HepG2 (cell line): ENCODE data around the gene GPRC5B. TPM values are rescaled to one million over a fixed set of nuclear protein-coding genes. Genes with fewer than 3 reads are reported as not detected.

Experiments used
- ATAC-seq: fragments of 200-7000 bp; cut with Tn5 transposase; 3 replicates; pipeline ENCODE4 v1.9.1; 2020; ENCODE audit warnings: mild to moderate bottlenecking, moderate library complexity
- BruUV-seq: library from RNA; stranded (reverse); fragments of 400-500 nt; replicated peaks from 2 replicates; lab custom pipeline; 2021; lab: Mats Ljungman, UMichigan
- CTCF ChIA-PET: fragments of 300-600 bp; formaldehyde crosslinking; extraction: SDS; loops from one replicate; lab custom pipeline; 2021; ENCODE audit warnings: low total read pairs, inconsistent platforms, low intra/inter-chr PET ratio; lab: Yijun Ruan, JAX
- POLR2A ChIA-PET: fragments of 350-600 bp; sonication (Branson Sonifier 250); formaldehyde crosslinking; loops from one replicate; lab custom pipeline; 2020; ENCODE audit warnings: antibody characterized with exemption, inconsistent platforms; lab: Yijun Ruan, JAX
- DNase-seq: peaks from one replicate; pipeline ENCODE4 v3.0.0-alpha.2; 2015; ENCODE audit warnings: low spot score
- FAIRE-seq: peaks from 3 replicates; lab custom pipeline; 2011; peaks lifted over from hg19 to GRCh38; lab: Jason Lieb, UNC
- H2AFZ ChIP-seq: one replicate; pipeline ENCODE4 v1.6.1; 2011; ENCODE audit warnings: low read length, inconsistent platforms
- H3K27ac ChIP-seq: fragments of 300-600 bp; 3 replicates; pipeline ENCODE4 v1.8.0; 2011; ENCODE audit warnings: mixed run types, mild to moderate bottlenecking, mixed read lengths, low read length, inconsistent platforms; ENCODE audit not compliant: insufficient read depth; ENCODE audit errors: extremely low read length
- H3K27me3 ChIP-seq, 2 experiments: fragments of 200-600 bp in 1 of 2; 2 replicates in 1 of 2; 3 replicates in 1 of 2; pipeline versions ENCODE4 v1.6.0 to v1.8.0; 2011; ENCODE audit warnings: low read length in 2 of 2, mild to moderate bottlenecking in 2 of 2, moderate library complexity in 2 of 2, inconsistent platforms in 1 of 2; ENCODE audit not compliant: insufficient read depth in 2 of 2, control insufficient read depth in 1 of 2
- H3K36me3 ChIP-seq, 2 experiments: fragments of 200-600 bp in 1 of 2; replicated peaks in 1 of 2; 2 replicates in 1 of 2; 3 replicates in 1 of 2; pipeline versions ENCODE4 v1.5.1 to v1.8.0; 2011; ENCODE audit warnings: low read length in 2 of 2, inconsistent platforms in 1 of 2; ENCODE audit not compliant: insufficient read depth in 2 of 2, control insufficient read depth in 1 of 2
- H3K4me1 ChIP-seq: 2 replicates; pipeline ENCODE4 v1.5.1; 2012; ENCODE audit warnings: low read length, inconsistent platforms; ENCODE audit not compliant: insufficient read depth
- H3K4me2 ChIP-seq: 2 replicates; pipeline ENCODE4 v1.6.0; 2011; ENCODE audit warnings: low read depth, low read length, inconsistent platforms
- H3K4me3 ChIP-seq, 3 experiments: fragments of 200-600 bp in 1 of 3; sonication (generic), shearing (Covaris generic) in 1 of 3; replicated peaks in 1 of 3; 2 replicates each; pipeline ENCODE4 v1.5.1; 2011 to 2016; ENCODE audit warnings: low read length in 3 of 3, inconsistent platforms in 2 of 3, low read depth in 2 of 3, mild to moderate bottlenecking in 2 of 3, control low read depth in 1 of 3, mixed read lengths in 1 of 3; ENCODE audit not compliant: insufficient read depth in 1 of 3
- H3K79me2 ChIP-seq: one replicate; pipeline ENCODE4 v1.6.1; 2011; ENCODE audit warnings: low read length, inconsistent platforms; ENCODE audit not compliant: insufficient read depth
- H3K9ac ChIP-seq: 2 replicates; pipeline ENCODE4 v1.6.0; 2011; ENCODE audit warnings: mild to moderate bottlenecking, low read depth, low read length, inconsistent platforms; ENCODE audit not compliant: insufficient read depth
- H3K9me3 ChIP-seq: 2 replicates; pipeline ENCODE4 v1.5.1; 2012; ENCODE audit warnings: mild to moderate bottlenecking, low read length
- H4K20me1 ChIP-seq: 2 replicates; pipeline ENCODE4 v1.6.0; 2011; ENCODE audit warnings: inconsistent platforms, mild to moderate bottlenecking, low read length, moderate library complexity; ENCODE audit not compliant: insufficient read depth
- AKAP8 ChIP-seq: sonication (generic); formaldehyde crosslinking; IDR thresholded peaks from 2 replicates; pipeline ENCODE4 v1.5.1; 2020; ENCODE audit warnings: mild to moderate bottlenecking, missing genetic modification reagents
- BHLHE40 ChIP-seq: IDR thresholded peaks from 2 replicates; pipeline ENCODE4 v1.6.1; 2011; ENCODE audit warnings: low read length, improper control_type of control experiment
- GTF2F1 ChIP-seq: fragments of 150-350 bp; IDR thresholded peaks from 2 replicates; pipeline ENCODE4 v1.6.1; 2014; ENCODE audit warnings: low read length
- JUND ChIP-seq: sonication (generic); formaldehyde crosslinking; IDR thresholded peaks from 2 replicates; pipeline ENCODE4 v1.8.0; 2022; ENCODE audit warnings: mild to moderate bottlenecking, missing genetic modification reagents
- KLF15 ChIP-seq: sonication (generic); formaldehyde crosslinking; IDR thresholded peaks from 2 replicates; pipeline ENCODE4 v1.8.1; 2023; ENCODE audit warnings: borderline replicate concordance, mild to moderate bottlenecking, inconsistent platforms, missing genetic modification reagents, mixed read lengths
- NBN ChIP-seq: fragments of 450-650 bp; conservative IDR thresholded peaks from 2 replicates; pipeline ENCODE4 v1.6.1; 2017
- PHB2 ChIP-seq: fragments of 450-650 bp; IDR thresholded peaks from 2 replicates; pipeline ENCODE4 v1.6.1; 2018; ENCODE audit not compliant: partially characterized antibody
- SUZ12 ChIP-seq: fragments of 150-350 bp; IDR thresholded peaks from 2 replicates; pipeline ENCODE4 v1.6.1; 2014; ENCODE audit warnings: low read depth, low read length
- TBX3 ChIP-seq: fragments of 450-650 bp; IDR thresholded peaks from 2 replicates; pipeline ENCODE4 v1.6.1; 2017; ENCODE audit warnings: antibody characterized with exemption, mild to moderate bottlenecking, inconsistent platforms, borderline replicate concordance
- TCF7 ChIP-seq: sonication (generic); IDR thresholded peaks from 2 replicates; pipeline ENCODE4 v1.6.1; 2016; ENCODE audit warnings: antibody characterized with exemption, low read depth
- ZBTB46 ChIP-seq: sonication (generic); formaldehyde crosslinking; IDR thresholded peaks from 2 replicates; pipeline ENCODE4 v1.4.0; 2020; ENCODE audit warnings: mild to moderate bottlenecking, missing genetic modification reagents, borderline replicate concordance
- ZKSCAN5 ChIP-seq: sonication (generic); formaldehyde crosslinking; IDR thresholded peaks from 2 replicates; pipeline ENCODE4 v1.5.1; 2020; ENCODE audit warnings: mild to moderate bottlenecking, missing genetic modification reagents
- ZNF256 ChIP-seq: sonication (generic); formaldehyde crosslinking; conservative IDR thresholded peaks from 2 replicates; pipeline ENCODE4 v1.4.0; 2020; ENCODE audit warnings: missing genetic modification reagents
- ZNF3 ChIP-seq: IDR thresholded peaks from 2 replicates; pipeline ENCODE4 v1.7.0; 2017; ENCODE audit warnings: inconsistent platforms
- ZNF335 ChIP-seq: sonication (generic); formaldehyde crosslinking; IDR thresholded peaks from 2 replicates; pipeline ENCODE4 v1.4.0; 2020; ENCODE audit warnings: missing genetic modification reagents
- ZNF607 ChIP-seq: sonication (generic); formaldehyde crosslinking; IDR thresholded peaks from 2 replicates; pipeline ENCODE4 v1.5.1; 2020; ENCODE audit warnings: missing genetic modification reagents, mild to moderate bottlenecking, borderline replicate concordance
- WGBS: methylation state at CpG from one replicate; pipeline ENCODE4 v1.1.6; 2017; ENCODE audit warnings: low lambda C conversion rate; 5-methylcytosine and 5-hydroxymethylcytosine counted together
- in situ Hi-C: cut with HindIII; loops from 2 replicates; pipeline ENCODE4 v1.10.0; 2017; ENCODE audit warnings: low pct_unique_long_range_greater_than_20kb; ENCODE audit not compliant: extremely low pct_ligation_motif_present
- intact Hi-C: fragments of 100-400 bp; cut with micrococcal nuclease; formaldehyde crosslinking; loops from one replicate; pipeline ENCODE4 v1.10.0; 2022; ENCODE audit not compliant: unreplicated experiment
- polyA plus RNA-seq, 8 experiments: library from polyadenylated mRNA; depleted of rRNA in 3 of 8; stranded (reverse) in 7 of 8; unstranded in 1 of 8; fragments of >200 nt; fragmentation: Illumina TruSeq in 4 of 8; extraction: Trizol in 4 of 8; gene quantifications; 2 replicates each; pipeline versions ENCODE4 v1.2.1 to v1.2.3, GENCODE V29; 2011 to 2016; ENCODE audit warnings: low read depth in 4 of 8, missing spikeins in 1 of 8, mixed read lengths in 1 of 8; ENCODE audit not compliant: insufficient read depth in 1 of 8
- total RNA-seq, 5 experiments: library from RNA; depleted of rRNA; stranded (reverse); fragments of >200 nt; fragmentation: Illumina TruSeq; extraction: Trizol; gene quantifications; 2 replicates each; pipeline ENCODE4 v1.2.3, GENCODE V29; 2016; ENCODE audit warnings: low read depth in 1 of 5
- TF ChIP-seq, protein P1 (sequence below): sonication (generic); formaldehyde crosslinking; IDR thresholded peaks from 2 replicates; pipeline ENCODE4 v1.4.0; 2020; ENCODE audit warnings: missing genetic modification reagents
- TF ChIP-seq, protein P2 (sequence below): IDR thresholded peaks from 2 replicates; pipeline ENCODE4 v1.6.1; 2016; ENCODE audit warnings: low read depth, borderline replicate concordance
- TF ChIP-seq, protein P3 (sequence below): sonication (generic); formaldehyde crosslinking; IDR thresholded peaks from 2 replicates; pipeline ENCODE4 v1.4.0; 2020; ENCODE audit warnings: missing genetic modification reagents

Gene GPRC5B
- total and polyA plus RNA-seq, 2 of the 13 experiments (the other 11 are each of a cell fraction or from before 2014, with no cell fraction given), result 0.46 to 0.53 TPM

GRCh38 chr16:19858340-19859018, 26.2 kb downstream of the GPRC5B start:
- no peak overlapping the region for H3K4me2 ChIP-seq
- no peaks in the 10 kb centered on the region for H4K20me1 ChIP-seq
- no TSS peak for BruUV-seq
- WGBS, result 75% methylated on average over 22 of the region's 22 CpGs
- ChIA-PET POLR2A (no interaction called here), CTCF (no interaction called here)
- DNase-seq, result no peak
- FAIRE-seq, result no peak
- H3K9me3 ChIP-seq, result no peaks in the 10 kb centered on the region
- TF ChIP-seq NBN (no peak), TCF7 (no peak), ZKSCAN5 (CRISPR knock-in tag) (no peak), ZNF607 (CRISPR knock-in tag) (no peak), TBX3 (no peak), JUND (CRISPR knock-in tag) (no peak), ZNF335 (CRISPR knock-in tag) (no peak), KLF15 (CRISPR knock-in tag) (no peak), BHLHE40 (no peak), ZNF3 (CRISPR knock-in tag) (no peak), AKAP8 (CRISPR knock-in tag) (no peak), ZNF256 (no peak), ZBTB46 (no peak), GTF2F1 (no peak), PHB2 (no peak), SUZ12 (no peak)
- TF ChIP-seq, protein P1, sequence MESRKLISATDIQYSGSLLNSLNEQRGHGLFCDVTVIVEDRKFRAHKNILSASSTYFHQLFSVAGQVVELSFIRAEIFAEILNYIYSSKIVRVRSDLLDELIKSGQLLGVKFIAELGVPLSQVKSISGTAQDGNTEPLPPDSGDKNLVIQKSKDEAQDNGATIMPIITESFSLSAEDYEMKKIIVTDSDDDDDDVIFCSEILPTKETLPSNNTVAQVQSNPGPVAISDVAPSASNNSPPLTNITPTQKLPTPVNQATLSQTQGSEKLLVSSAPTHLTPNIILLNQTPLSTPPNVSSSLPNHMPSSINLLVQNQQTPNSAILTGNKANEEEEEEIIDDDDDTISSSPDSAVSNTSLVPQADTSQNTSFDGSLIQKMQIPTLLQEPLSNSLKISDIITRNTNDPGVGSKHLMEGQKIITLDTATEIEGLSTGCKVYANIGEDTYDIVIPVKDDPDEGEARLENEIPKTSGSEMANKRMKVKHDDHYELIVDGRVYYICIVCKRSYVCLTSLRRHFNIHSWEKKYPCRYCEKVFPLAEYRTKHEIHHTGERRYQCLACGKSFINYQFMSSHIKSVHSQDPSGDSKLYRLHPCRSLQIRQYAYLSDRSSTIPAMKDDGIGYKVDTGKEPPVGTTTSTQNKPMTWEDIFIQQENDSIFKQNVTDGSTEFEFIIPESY (CRISPR knock-in tag), result no peak
- TF ChIP-seq, protein P2, sequence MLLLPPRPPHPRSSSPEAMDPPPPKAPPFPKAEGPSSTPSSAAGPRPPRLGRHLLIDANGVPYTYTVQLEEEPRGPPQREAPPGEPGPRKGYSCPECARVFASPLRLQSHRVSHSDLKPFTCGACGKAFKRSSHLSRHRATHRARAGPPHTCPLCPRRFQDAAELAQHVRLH (CRISPR knock-in tag), result no peak
- TF ChIP-seq, protein P3, sequence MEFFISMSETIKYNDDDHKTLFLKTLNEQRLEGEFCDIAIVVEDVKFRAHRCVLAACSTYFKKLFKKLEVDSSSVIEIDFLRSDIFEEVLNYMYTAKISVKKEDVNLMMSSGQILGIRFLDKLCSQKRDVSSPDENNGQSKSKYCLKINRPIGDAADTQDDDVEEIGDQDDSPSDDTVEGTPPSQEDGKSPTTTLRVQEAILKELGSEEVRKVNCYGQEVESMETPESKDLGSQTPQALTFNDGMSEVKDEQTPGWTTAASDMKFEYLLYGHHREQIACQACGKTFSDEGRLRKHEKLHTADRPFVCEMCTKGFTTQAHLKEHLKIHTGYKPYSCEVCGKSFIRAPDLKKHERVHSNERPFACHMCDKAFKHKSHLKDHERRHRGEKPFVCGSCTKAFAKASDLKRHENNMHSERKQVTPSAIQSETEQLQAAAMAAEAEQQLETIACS (CRISPR knock-in tag), result no peak
- H3K27me3 ChIP-seq, result no peaks in the 10 kb centered on the region
- no peaks in the 10 kb centered on the region for H3K79me2 ChIP-seq
- intact Hi-C loops, result no loop called here
- no peak overlapping the region for H3K4me3 ChIP-seq
- H3K4me1 ChIP-seq, result no peaks in the 10 kb centered on the region
- no peak overlapping the region for H3K9ac ChIP-seq
- H2AFZ ChIP-seq, result no peak overlapping the region
- no peak for ATAC-seq
- no peak overlapping the region for H3K27ac ChIP-seq
- no peaks in the 10 kb centered on the region for H3K36me3 ChIP-seq
- in situ Hi-C loops, result no loop called here
